GM23338 (cell line): ENCODE data around the gene ATP8B4.

ENCODE experiments used
- CTCF ChIP-seq, 2 experiments: fragments of 200-600 bp in 1 of 2; sonication (generic) in 1 of 2; conservative IDR thresholded peaks; 2 replicates each; pipeline versions ENCODE4 v1.5.1 to v1.6.1; 2016 to 2017; ENCODE audit warnings: antibody characterized with exemption in 2 of 2, low read depth in 2 of 2, mild to moderate bottlenecking in 2 of 2, moderate library complexity in 1 of 2
- EZH2phosphoT487 ChIP-seq: fragments of 200-600 bp; sonication (generic); IDR thresholded peaks from one replicate; pipeline ENCODE4 v1.8.1; 2018; ENCODE audit warnings: antibody characterized with exemption; ENCODE audit not compliant: unreplicated experiment

GRCh38 chr15:49987198-49987785, 131.7 kb downstream of the ATP8B4 start:
- TF ChIP-seq CTCF (conservative IDR thresholded peaks at IDR 0.05; ENCODE audit: low read depth in 2 of 2) (no peak), EZH2phosphoT487 (no peak)
